A673 (cell line): Measurements from ENCODE around the gene SDS.

Source experiments
- EZH2 ChIP-seq: fragments of 200-600 bp; sonication (generic); IDR thresholded peaks from 2 replicates; pipeline ENCODE4 v1.6.1; 2017; ENCODE audit warnings: borderline replicate concordance, low read depth, mild to moderate bottlenecking, mixed read lengths, antibody characterized with exemption, low read length; ENCODE audit not compliant: poor library complexity, severe bottlenecking
- TF ChIP-seq, protein P1 (sequence below): fragments of 300-800, 200-600 bp; sonication (generic); conservative IDR thresholded peaks from 2 replicates; pipeline ENCODE4 v1.5.1; 2017; ENCODE audit warnings: low read depth, mild to moderate bottlenecking, antibody characterized with exemption, low read length, moderate library complexity, mixed read lengths

DNA sequence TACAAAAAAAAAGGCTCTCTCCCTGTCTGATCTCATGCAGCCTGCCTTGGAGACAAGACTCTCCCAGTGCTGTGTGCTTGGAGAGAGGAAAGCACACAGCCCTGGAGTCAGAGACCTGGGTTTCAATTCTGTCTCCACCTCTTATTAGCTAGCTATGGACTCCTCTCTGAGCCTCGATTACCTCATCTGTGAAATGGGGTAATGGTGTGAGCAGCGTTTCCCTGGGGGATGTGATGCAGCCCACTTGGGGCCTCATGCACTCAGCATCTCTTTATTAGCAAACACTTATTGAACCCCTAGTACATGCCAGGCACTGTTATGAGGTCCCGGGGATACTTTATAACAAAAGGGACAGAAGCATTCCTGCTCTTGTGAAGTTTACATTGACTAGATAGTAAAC, 12.5 kb downstream of the SDS start:
- TF ChIP-seq, protein P1, sequence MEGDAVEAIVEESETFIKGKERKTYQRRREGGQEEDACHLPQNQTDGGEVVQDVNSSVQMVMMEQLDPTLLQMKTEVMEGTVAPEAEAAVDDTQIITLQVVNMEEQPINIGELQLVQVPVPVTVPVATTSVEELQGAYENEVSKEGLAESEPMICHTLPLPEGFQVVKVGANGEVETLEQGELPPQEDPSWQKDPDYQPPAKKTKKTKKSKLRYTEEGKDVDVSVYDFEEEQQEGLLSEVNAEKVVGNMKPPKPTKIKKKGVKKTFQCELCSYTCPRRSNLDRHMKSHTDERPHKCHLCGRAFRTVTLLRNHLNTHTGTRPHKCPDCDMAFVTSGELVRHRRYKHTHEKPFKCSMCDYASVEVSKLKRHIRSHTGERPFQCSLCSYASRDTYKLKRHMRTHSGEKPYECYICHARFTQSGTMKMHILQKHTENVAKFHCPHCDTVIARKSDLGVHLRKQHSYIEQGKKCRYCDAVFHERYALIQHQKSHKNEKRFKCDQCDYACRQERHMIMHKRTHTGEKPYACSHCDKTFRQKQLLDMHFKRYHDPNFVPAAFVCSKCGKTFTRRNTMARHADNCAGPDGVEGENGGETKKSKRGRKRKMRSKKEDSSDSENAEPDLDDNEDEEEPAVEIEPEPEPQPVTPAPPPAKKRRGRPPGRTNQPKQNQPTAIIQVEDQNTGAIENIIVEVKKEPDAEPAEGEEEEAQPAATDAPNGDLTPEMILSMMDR: no peak
- no peak for TF ChIP-seq EZH2
